COLO668 (cell line): Measurements from ENCODE around the gene PRSS53.

ENCODE experiments used
- DNase-seq: peaks from one replicate; lab custom pipeline; 2025; ENCODE audit not compliant: unreplicated experiment; lab: John Stamatoyannopoulos, UW

PRSS53 gene

GRCh38 chr16:31080035-31080629 is 8.6 kb downstream of the PRSS53 start:
- DNase-seq = no peak

GRCh38 chr16:31079342-31079944 is 9.3 kb downstream of the PRSS53 start:
- DNase-seq = no peak

GRCh38 chr16:31078597-31079341 is 10.0 kb downstream of the PRSS53 start:
- no peak for DNase-seq

DNA sequence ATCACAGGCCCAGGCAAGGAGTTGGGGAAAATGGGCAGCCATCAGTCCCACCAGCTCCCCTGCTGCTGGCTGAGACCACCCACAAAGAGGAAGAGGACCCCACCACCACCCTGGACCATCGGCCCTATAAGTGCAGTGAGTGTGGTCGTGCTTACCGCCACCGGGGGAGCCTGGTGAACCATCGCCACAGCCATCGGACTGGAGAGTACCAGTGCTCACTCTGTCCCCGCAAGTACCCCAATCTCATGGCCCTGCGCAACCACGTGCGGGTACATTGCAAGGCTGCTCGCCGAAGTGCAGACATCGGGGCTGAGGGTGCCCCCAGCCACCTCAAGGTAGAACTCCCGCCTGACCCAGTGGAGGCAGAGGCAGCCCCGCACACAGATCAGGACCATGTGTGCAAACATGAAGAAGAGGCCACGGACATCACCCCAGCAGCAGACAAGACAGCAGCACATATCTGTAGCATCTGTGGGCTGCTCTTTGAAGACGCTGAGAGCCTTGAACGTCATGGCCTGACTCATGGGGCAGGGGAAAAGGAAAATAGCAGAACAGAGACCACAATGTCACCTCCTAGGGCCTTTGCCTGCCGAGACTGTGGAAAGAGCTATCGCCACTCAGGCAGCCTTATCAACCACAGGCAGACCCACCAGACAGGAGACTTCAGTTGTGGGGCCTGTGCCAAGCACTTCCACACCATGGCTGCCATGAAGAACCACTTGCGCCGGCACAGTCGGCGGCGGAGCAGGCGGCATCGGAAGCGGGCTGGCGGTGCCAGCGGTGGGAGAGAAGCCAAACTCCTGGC is 10.9 kb downstream of the PRSS53 start:
- DNase-seq = no peak

DNA sequence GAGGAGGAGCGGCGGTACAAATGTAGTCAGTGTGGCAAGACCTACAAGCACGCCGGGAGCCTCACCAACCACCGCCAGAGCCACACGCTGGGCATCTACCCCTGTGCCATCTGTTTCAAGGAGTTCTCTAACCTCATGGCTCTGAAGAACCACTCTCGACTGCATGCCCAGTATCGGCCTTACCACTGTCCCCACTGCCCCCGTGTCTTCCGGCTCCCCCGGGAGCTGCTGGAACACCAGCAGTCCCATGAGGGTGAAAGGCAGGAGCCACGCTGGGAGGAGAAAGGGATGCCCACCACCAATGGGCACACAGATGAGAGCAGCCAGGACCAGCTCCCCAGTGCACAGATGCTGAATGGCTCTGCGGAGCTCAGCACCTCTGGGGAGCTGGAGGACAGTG is 11.7 kb downstream of the PRSS53 start:
- no peak for DNase-seq

DNA sequence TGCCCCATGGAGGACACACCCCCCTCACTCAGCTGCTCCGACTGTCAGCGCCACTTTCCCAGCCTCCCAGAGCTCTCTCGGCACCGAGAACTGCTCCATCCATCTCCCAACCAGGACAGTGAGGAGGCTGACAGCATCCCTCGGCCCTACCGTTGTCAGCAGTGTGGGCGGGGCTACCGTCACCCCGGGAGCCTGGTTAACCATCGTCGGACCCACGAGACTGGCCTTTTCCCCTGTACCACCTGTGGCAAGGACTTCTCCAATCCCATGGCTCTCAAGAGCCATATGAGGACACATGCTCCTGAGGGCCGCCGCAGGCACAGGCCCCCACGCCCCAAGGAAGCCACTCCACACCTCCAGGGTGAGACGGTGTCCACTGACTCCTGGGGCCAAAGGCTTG is 12.4 kb downstream of the PRSS53 start:
- no peak for DNase-seq

- DNase-seq = no peak
Observed at GRCh38 chr16:31074814-31075183, 13.9 kb downstream of the PRSS53 start.

DNA sequence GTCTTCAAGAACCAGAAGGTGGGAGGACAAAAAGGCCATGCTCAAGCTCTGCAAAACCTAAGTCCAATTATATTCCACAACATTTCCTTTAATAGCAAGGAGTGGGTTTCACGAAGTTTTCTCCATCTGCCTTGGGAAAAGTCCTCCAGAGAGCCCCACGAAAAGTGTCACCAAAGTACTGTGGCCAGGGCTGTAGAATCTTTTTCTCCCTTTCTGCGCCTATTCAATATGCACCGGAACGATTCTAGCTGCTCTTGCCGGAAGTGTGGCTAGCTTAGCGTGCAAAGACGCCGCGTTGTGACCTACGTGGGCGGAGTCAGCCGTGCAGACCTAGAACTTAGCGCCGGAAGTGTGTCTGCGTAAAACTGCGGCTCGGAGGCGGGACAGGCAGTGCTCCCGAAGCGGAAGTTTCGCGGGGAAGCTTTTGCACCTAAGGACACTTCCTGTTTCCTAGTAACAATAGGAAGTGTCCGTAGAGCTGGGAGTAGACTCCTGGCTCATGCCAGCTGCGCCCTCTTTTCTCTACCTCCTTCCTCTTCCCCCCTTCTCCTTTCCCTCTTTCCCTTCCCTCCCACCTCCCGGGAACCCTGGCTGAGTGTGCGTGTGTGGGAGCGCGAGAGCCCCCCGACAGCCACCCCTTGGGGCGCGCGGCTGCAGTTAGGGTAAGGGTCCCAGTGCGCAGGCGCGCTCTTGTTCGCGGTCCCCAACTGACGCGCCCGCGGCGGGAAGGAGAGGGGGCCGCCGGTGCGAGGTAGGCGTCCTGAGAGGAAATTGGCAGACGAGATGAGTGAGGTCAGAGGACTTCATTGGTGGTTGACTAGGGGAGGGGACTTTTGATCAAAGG is 14.6 kb downstream of the PRSS53 start, which contains the start of the genes ZNF646 and ZNF668:
Gene ZNF646, plus strand, starts transcription at position 453 of the 844 bp plus-strand sequence. CDS start 1,903 bp downstream, outside the sequence.
Gene ZNF668, minus strand, starts transcription at position 271 of the 844 bp plus-strand sequence. CDS start 9,781 bp downstream, outside the sequence.
- peak; percentile 98 for DNase-seq

- DNase-seq = peak; percentile 95
Observed at GRCh38 chr16:31073142-31073969, 15.4 kb downstream of the PRSS53 start.

DNA sequence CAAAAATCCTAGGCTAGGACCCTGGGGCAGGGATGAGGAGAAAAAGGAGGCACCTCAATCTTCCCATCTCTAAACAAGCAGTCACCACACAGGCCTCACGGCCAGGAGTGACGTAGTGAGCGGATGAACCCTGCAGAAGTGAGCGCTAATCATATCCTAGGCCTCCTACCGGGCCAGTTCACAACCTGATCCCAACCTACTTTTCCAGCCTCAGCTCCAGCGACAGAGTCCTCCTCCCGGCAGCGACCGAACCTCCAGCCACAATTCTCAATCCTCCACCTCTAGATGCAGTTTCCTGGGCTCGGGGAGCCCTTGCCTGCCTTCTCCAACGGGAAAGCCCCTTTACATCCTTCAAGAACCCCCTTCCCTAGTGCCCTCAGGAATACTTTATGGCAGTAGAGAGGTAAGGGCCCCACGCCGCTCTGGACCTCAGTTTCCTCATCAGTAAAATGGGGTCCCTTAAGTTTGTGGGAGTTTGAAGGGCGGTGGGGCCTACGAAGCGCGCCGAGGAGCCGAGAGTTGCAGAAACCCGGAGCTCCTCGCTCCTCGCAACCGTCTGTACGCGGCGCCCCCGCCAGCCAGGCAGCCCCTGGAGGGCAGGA is 16.1 kb downstream of the PRSS53 start:
- DNase-seq = peak; percentile 43

DNA sequence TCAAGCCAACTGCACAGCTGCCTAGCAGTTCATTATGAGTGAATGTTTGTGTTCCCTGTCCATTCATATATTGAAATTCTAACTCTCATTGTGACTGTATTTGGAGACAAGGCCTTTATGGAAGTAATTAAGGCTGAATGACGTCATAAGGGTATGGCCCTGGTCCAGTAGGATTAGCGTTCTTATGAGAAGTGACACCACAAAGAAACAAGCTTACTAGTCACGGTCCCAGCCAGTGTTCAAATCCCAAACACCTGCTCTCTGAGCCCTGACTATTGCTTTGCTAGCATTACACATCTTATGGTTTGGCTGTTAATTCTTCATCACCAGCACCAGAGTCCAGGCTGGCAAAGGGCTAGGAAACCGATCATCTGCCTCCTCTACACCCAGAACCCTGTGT is 16.9 kb downstream of the PRSS53 start:
- DNase-seq = peak; percentile 3

DNA sequence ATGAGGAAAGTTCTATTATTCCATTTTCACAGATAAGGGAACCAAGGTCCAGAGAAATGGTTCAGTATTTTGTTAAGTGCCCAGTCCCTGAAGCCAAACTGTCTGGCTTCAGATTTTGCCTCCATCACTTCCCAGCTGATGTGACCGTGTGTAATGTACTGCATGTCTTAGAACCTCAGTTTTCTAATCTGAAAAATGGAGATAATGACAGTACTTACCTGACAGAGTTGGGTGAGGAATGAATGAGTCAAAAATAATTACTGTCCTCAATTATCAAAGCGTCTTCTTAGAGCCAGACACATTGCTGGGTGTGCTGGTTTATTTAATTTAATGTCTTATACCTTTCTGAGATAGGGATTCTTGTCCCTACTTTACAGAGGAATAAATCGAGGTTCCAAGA is 21.4 kb downstream of the PRSS53 start:
- no peak for DNase-seq

GRCh38 chr16:31064882-31065461 is 23.8 kb downstream of the PRSS53 start:
- DNase-seq = no peak

GRCh38 chr16:31063843-31064611 is 24.7 kb downstream of the PRSS53 start:
- no peak for DNase-seq

DNA sequence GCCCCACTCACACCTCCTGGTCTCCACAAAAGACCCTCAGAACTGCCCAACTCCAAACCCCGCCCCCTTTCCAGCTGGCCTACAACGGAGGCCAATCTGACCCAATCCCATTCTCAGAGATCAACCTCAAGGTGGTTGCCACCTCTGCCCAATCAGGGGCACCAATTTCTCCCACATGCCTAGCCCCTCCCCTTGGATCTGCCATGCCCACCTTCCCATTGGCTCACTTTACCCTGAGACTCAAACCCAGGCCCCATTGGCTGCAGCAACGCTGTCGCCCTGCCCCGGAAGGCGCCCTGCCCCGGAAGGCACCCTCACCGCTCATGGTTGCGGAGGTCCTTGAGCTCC is 25.3 kb downstream of the PRSS53 start:
- DNase-seq = no peak

DNA sequence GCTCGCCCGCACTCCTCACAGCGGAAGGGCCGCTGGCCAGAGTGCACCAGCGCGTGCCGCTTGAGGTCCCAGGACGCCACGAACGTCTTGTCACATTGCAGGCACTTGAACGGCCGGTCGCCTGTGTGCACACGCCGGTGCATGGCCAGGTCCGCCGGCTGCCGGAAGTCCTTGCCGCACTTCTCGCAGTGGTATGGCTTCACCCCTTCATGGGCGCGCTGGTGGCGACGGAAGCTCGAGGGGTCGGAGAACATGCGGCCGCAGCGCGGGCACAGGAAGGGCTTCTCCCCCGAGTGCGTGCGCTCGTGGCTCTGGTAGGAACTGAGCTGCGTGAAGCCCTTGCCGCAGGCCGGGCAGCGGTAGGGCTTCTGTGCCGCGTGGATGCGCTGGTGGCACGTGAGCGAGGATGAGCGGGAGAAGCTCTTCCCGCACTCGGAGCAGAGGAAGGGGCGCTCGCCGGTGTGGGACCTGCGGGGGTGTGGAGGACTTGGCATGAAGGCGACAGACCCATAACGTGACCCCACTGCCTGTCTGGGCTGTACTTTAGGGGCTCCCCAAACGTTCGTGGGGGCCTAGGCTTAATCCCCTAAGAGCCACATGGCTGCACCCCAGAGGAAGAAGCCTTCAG is 26.8 kb downstream of the PRSS53 start:
- no peak for DNase-seq

GRCh38 chr16:31061126-31061812 is 27.5 kb downstream of the PRSS53 start:
- DNase-seq = no peak
